GM18907 (cell line): Measurements from ENCODE around the gene NYAP2.

Experiments
- ATAC-seq: cut with Tn5 transposase; IDR thresholded peaks from one replicate; pipeline ENCODE4 v1.9.1; 2021; ENCODE audit warnings: mild to moderate bottlenecking, moderate library complexity; ENCODE audit not compliant: unreplicated experiment

The NYAP2 gene

GRCh38 chr2:225428360-225428759 is 28.9 kb downstream of the NYAP2 start:
- no peak for ATAC-seq

DNA sequence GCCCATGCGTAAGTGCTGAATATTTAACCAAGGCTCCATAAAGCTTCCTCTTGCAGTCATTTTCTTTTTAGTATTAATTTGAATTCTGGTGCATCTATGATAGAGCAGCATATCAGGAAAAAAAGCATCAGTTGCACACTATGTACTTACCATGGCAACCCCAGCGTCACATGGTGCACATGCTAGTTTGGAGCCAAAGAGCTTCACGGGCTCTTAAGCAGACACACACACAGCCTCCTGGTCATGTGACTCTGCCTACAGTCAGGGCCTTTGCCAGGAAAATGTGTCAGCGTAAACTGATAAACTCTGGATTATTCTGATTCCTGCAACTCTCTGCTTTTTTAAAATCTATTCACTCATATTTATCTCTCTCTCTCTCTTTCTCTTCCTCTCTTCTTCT is 30.2 kb downstream of the NYAP2 start:
- ATAC-seq, result no peak

DNA sequence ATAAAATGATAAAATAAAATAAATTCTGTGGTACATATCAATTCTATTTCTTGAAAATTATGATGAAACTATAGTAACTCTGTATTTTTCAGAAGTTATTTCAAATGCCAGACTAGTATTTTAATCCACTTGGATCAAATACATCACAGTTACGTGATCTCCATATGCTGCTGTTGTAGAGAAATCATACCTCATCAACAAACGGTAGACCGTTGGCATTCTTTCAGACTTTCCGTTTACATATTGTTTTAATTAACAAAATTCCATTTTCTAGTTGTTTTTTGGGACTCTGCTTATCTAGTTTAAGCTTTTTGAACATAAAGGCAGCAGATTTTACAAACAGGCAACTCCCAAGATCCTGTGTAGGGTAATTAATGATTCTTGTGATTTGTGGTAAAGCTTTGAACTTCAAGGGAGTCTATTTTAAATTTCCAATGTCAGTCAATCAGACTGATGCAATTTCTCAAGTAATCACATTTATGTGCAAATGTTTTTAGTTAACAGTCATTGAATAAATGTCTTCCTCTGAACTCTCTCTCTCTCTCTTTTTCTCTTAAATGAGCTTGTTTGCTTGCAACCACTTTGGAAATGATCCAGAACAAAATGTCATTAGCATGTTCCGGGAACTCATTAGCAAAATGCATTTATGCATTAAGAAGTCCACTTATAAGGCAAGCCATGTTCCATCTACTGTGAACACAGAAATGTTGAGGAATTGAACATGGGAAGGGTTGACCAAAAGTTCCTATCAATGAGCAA is 31.8 kb downstream of the NYAP2 start:
- ATAC-seq, result no peak

DNA sequence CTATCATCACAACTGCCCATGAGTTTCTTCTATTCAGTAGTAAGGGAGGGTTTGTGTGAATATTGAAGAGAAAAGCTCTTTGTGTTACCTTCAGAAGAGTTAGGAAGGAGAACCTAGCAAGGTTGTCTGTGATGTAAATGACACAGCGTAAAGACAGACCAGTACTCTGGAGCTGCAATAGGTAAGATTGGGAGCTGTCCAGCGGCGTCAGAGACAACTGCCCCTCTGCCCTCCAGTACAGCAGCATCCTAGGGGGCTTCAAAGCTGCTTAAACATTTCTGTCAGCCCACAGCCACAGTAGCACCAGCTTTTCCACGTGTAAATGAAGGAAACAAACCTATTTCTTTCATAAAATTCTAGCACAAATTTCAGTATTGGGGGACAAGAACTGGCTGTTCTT is 34.5 kb downstream of the NYAP2 start:
- ATAC-seq, result no peak

- no peak for ATAC-seq
Measured at GRCh38 chr2:225437319-225437718, 37.8 kb downstream of the NYAP2 start.

DNA sequence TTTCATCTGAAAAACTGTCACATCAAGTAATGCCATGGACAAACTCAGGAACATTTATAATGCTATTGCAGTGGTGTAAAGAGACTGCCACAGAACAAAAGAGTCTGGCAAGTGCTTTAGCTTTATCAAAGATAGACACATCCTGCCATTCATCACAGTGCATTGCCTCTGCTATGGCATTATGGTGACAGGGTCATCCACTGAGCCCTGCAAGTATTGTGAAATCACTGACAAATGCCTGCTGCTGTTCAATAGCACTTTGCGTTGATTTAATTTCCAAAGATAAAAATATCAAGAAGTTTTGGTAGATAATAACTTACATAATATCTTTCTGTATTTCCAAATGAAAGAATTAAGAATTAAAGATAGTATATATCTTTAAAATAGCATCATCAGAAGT is 38.7 kb downstream of the NYAP2 start:
- no peak for ATAC-seq

DNA sequence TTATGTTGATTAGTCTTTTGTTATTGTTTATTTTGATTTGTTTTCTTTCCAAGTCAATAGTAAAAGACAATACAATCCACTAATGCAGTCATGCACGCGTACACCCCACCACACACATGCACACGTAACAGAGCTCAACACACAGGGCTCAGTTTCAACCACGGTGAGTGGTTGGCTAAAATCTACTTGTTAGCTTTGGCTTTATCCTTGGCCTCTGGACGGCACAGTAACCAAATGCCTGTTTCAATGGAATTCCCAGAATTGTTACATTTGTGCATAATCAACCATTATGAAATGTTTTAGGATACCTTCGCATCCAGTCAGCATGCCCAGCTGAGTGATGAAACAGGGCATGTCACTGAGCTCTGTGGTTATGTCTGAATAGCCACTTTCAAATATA is 53.2 kb downstream of the NYAP2 start:
- ATAC-seq, result no peak

- no peak for ATAC-seq
Measured at GRCh38 chr2:225454412-225454811, 54.9 kb downstream of the NYAP2 start.

DNA sequence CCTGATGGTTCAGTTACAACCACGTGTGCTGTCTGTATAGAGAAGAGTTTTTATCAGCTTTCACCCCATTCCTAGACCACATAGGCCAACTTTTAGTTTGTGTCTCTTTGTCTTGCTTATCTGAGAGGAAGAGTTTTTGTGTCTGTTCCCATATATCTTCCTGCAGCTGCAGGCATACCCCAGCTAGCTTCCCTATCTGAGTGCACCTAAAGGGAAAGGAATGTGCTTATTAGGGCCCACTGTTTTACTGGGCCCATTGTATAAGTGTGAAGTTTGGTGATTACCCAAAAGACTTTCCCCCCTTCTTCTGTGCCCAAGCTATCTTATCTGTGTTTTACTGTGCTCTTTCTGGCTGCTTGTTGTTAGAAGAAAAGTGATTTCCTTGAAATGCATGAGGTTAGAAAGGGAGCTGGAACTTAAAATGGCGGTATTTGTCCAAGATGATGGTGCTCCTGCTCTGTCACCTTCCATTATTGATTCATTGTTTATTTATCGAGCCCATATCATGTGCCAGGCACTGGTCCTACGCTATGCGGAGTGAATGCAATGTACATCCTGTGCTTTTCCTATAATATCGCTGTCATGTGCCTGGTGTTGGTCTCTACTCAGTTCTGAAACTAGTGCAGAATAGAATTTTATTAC is 57.2 kb downstream of the NYAP2 start:
- ATAC-seq, result no peak

DNA sequence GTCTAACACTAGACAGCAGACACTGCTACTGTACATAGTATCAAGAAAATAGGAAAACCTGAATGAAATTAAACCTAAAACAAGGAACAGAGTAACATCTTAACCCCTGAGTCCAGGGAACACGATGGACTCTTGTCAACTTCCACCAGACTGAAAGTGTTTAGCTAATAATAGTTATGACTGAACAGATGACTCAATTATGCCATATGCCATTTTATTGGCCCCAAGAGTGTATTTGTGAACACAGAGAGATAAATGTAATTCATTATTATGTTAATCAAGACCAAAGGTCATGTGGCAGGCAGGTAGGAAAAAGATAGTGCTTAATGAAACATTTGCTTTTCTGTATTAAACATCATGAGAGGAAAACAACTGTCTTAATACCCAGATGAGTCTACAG is 58.0 kb downstream of the NYAP2 start:
- ATAC-seq, result no peak

GRCh38 chr2:225458431-225459117 is 59.1 kb downstream of the NYAP2 start:
- ATAC-seq, result peak; percentile 70

DNA sequence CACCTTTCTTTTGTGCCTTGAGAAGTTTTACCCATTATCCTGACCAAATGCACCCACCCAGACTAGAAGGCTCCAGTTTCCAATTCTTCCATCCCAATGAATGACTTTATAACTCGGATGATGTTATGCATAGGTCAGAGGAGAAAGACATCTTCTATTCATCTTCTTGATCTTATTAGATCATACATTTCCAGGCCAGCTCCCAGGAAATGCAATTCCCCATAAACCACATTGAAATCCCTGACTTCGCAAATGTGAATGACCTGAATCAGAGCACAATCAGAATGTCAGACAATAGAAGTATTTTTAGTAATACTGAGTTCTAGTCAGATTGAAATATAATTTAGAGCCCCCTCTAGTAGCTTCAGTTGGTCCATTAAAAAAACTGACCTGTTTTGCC is 62.9 kb downstream of the NYAP2 start:
- no peak for ATAC-seq

DNA sequence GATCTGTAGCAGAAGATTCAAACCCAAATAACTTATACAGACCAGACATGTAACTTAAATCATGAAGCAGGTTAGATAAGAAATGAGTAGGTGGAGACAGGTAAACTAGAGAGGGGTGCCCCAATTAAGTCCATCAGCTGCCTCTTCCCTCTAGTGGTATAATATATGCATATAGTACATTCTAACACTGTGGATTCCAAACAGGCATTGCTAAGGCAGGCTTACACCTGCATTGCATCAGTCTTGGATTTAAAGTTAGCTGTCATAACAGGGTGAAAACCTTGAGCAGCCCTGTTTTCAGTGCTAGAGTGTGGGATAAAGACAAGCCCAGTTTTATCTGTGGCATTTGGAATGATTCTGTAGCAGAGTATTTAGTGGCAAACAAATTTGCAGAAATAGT is 63.4 kb downstream of the NYAP2 start:
- no peak for ATAC-seq

DNA sequence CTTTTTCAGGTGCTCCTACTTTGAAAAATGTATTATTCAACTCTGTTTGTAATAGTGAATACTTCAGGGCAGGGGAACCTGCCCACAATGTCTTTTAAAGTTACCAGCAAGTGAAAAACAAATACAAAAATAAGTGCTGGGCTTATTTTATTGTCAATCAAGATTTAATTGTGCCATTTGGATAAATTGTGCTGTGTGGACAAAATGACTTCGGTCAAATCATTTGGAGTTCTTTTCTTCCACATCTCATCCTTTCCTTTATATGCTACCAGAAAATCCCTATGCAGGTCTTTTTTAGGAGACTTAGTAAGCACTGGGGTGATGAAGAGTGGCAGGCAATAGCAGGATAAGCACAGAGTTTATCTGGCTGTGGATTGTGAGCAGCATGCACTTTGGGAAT is 63.9 kb downstream of the NYAP2 start:
- ATAC-seq, result no peak

DNA sequence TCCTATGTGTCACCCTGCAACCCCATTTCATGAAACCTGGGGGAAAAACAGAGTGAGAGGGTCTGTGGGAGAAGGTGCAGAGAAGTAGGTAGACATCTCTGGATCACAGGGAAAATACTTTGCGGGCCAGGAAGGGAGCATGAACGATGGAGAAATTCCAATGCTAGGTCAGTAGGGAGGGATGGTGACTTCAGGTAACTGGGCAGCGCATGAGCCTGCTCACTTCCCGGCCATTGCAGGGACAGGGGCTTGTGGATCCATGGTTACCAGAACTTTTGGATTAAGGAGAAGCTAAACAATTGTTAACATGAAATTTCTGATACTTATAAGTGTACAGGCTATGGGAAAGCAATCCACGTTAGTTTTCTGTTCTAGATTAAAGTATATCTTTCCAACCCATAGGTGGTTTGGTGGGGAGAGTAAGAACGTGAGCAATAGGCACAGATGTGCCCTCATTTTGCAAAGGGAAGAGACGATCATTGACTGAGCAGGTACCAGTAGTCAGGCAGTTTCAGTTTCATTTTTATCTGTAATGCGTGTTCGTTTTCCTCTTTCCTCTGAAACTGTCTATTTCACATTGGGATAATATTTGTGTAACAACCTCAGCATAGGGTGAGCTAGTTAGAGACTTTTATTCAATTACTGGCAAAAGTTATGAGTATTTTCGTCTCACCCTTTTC is 65.0 kb downstream of the NYAP2 start:
- peak; percentile 90 for ATAC-seq

DNA sequence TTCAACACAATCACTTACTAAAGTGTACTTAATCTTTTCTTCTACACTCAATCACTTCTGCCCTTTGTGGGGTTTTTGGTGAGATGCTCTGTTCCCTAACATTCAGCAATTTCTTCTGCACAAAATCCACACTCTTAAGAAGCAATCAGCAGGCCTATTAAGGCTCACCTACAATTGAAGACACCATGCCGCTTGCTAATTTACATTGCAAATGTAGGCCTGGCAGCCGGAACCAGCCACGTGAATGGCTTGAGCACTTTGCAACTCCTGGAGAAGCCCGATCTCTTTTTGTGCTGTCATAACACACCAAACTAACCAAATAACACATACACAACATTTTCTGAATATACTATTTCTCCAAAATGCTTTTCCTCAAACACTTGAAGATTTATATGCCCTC is 66.3 kb downstream of the NYAP2 start:
- ATAC-seq, result no peak

- ATAC-seq, result no peak
Measured at GRCh38 chr2:225466891-225467604, 67.5 kb downstream of the NYAP2 start.

- ATAC-seq, result no peak
Measured at GRCh38 chr2:225468131-225468530, 68.6 kb downstream of the NYAP2 start.

DNA sequence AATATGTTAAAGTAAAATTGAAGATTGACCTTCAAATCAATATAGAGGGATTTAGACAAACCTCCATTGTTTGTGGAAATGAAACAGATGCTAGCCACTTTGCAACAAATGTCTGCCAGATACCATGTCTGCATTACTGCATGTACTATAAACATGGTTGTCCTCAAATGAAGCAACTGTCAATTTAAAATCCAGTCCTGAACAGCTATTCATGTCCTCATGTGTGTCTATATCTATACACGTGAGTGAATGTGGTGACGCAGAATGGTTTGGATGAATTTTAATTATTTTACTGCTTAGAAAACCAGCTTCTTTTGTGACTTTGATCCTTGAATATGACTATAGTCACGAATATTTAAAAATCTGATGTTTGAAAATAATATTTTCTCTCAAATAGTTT is 71.5 kb downstream of the NYAP2 start:
- no peak for ATAC-seq

DNA sequence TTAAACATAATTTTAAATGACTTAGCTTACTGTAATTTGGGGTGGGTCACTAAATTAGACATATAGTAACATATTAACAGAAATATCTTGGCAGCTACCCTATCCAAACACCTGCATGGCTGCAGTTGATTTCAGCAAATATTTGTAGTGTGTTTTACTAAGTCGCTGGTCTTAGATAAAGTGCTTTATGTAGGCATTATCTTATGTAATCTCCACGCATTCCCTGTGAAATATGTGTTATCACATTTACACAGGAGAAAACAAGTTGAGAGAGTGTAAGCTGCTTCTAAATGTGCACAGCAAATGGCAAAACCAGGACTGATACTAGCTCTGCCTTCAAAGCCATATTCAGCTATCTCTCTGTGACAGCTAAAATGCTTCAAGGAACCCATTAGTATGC is 72.0 kb downstream of the NYAP2 start:
- ATAC-seq, result no peak

GRCh38 chr2:225472161-225472560 is 72.7 kb downstream of the NYAP2 start:
- ATAC-seq, result no peak
